ENCODE measurements around the gene SLC25A21. TPM values are rescaled to one million over a fixed set of nuclear protein-coding genes. Genes with fewer than 3 reads are reported as not detected.

Gene SLC25A21
- total RNA-seq, 1 donor from 2014 or later: 0.56 TPM

DNA sequence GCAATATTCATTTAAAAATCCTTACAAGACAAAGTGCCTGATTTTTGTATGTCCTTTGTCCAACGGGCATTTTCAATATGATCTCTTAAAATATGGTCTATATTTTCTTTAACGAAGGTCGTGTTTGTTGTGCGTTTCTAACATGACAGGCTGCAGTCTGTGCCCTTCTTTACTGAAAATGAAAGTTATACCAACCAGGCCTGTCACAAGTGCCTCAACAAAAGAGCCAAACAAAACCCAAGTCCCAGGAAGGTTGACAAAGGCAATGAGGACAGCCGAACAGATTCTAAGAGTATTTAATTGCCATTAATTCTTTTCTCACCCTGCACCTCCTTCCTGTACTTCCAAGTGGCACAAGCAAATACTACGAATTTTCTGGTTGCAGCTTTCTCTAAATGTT lies 496.8 kb downstream of the SLC25A21 start:
- H3K36me3 Mint-ChIP-seq (ENCODE audit: unreplicated experiment): no peaks in the 10 kb centered on the region
- H3K27ac Mint-ChIP-seq (ENCODE audit: unreplicated experiment): no peak overlapping the region
- H3K4me3 Mint-ChIP-seq (ENCODE audit: unreplicated experiment): no peak overlapping the region
- H3K4me1 Mint-ChIP-seq (ENCODE audit: unreplicated experiment): no peaks in the 10 kb centered on the region
- TF ChIP-seq CTCF (IDR thresholded peaks at IDR 0.05): no peak
- H3K27me3 Mint-ChIP-seq (ENCODE audit: unreplicated experiment): peaks cover 70% of the 10 kb centered on the region
- DNase-seq (ENCODE audit: extremely low spot score, unreplicated experiment): no peak
- no peaks in the 10 kb centered on the region for H3K9me3 Mint-ChIP-seq (ENCODE audit: unreplicated experiment)

DNA sequence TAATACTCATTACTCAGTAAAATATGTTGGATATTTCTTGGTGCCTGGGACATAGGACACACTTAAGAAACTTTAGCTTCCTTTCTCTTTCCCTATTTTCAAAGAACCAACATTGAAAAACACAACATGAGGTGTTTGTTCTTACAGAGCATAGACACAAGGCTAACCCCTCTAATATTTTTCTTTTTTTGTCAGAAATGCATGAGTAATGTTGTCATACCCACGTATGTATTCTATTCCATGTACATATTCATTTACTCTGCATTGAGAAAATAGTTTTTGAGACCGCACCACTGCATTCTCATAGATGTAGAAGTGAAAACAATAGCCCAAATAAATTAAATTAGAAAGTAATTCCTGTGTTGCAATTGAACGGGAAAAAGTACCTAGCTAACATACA lies 497.7 kb downstream of the SLC25A21 start:
- Mint-ChIP-seq H3K9me3 (ENCODE audit: unreplicated experiment) (no peaks in the 10 kb centered on the region), H3K27ac (ENCODE audit: unreplicated experiment) (no peak overlapping the region), H3K36me3 (ENCODE audit: unreplicated experiment) (no peaks in the 10 kb centered on the region), H3K27me3 (ENCODE audit: unreplicated experiment) (peaks cover 75% of the 10 kb centered on the region), H3K4me3 (ENCODE audit: unreplicated experiment) (no peak overlapping the region), H3K4me1 (ENCODE audit: unreplicated experiment) (no peaks in the 10 kb centered on the region)
- no peak for TF ChIP-seq CTCF (IDR thresholded peaks at IDR 0.05)
- no peak for DNase-seq (ENCODE audit: extremely low spot score, unreplicated experiment)

DNA sequence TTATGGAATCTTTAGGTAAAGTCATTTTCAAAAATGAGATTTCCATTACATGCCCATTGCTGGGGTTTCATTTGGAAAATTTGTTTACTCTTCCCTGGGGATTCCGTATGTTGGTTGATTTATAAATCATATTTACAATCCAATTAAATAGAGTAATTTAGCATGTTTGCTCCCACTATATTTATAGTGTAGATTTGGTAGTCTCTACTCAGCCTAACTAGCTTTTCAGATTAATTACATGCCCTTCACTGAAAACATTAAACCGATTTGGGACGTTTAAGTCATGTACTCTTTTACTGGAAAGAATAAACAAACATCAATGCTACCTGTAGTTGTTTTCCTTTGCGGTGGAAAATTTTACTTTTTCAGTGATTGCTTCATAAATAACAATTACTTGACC lies 500.3 kb downstream of the SLC25A21 start:
- peaks cover 67% of the 10 kb centered on the region for H3K27me3 Mint-ChIP-seq (ENCODE audit: unreplicated experiment)
- H3K27ac Mint-ChIP-seq (ENCODE audit: unreplicated experiment): no peak overlapping the region
- no peak for TF ChIP-seq CTCF (IDR thresholded peaks at IDR 0.05)
- H3K4me3 Mint-ChIP-seq (ENCODE audit: unreplicated experiment): no peak overlapping the region
- peaks cover 6% of the 10 kb centered on the region for H3K4me1 Mint-ChIP-seq (ENCODE audit: unreplicated experiment)
- DNase-seq (ENCODE audit: extremely low spot score, unreplicated experiment): no peak
- no peaks in the 10 kb centered on the region for H3K36me3 Mint-ChIP-seq (ENCODE audit: unreplicated experiment)
- H3K9me3 Mint-ChIP-seq (ENCODE audit: unreplicated experiment): no peaks in the 10 kb centered on the region

DNA sequence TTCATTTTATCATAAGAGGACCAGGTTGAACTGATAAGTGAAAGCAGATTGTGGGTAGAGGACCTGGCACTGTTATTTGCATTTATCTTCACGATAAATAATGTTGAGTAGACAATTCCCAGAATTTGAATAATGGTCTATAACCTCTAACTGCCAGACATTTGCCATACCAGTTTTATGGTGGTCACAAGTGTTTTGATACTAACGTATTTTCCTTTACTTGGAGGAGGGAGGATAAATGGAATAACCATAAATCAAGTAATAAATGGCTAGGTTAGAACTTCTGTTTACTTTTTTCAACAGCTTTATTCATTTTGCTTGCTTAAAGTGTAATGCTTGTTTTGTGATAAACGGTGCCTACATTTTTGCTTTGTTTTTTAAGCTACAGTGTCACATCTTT lies 501.3 kb downstream of the SLC25A21 start:
- H3K4me3 Mint-ChIP-seq (ENCODE audit: unreplicated experiment): no peak overlapping the region
- no peak for DNase-seq (ENCODE audit: extremely low spot score, unreplicated experiment)
- H3K27ac Mint-ChIP-seq (ENCODE audit: unreplicated experiment): no peak overlapping the region
- peaks cover 65% of the 10 kb centered on the region for H3K27me3 Mint-ChIP-seq (ENCODE audit: unreplicated experiment)
- H3K36me3 Mint-ChIP-seq (ENCODE audit: unreplicated experiment): no peaks in the 10 kb centered on the region
- TF ChIP-seq CTCF (IDR thresholded peaks at IDR 0.05): no peak
- no peaks in the 10 kb centered on the region for H3K9me3 Mint-ChIP-seq (ENCODE audit: unreplicated experiment)
- peaks cover 8% of the 10 kb centered on the region for H3K4me1 Mint-ChIP-seq (ENCODE audit: unreplicated experiment)

GRCh38 chr14:36667679-36668078 lies 504.7 kb downstream of the SLC25A21 start:
- DNase-seq (ENCODE audit: extremely low spot score, unreplicated experiment): no peak
- Mint-ChIP-seq H3K4me3 (ENCODE audit: unreplicated experiment) (no peak overlapping the region), H3K27ac (ENCODE audit: unreplicated experiment) (no peak overlapping the region), H3K9me3 (ENCODE audit: unreplicated experiment) (no peaks in the 10 kb centered on the region), H3K27me3 (ENCODE audit: unreplicated experiment) (peaks cover 77% of the 10 kb centered on the region), H3K36me3 (ENCODE audit: unreplicated experiment) (no peaks in the 10 kb centered on the region), H3K4me1 (ENCODE audit: unreplicated experiment) (peaks cover 31% of the 10 kb centered on the region)
- no peak for TF ChIP-seq CTCF (IDR thresholded peaks at IDR 0.05)
